ENCODE measurements around the gene MAPK7.
A peak's percentile ranks its signal among the peaks of the same experiment; 100 is the strongest.
"Not testable (repeated sequence)": the region's sequence is repeated elsewhere in the genome, so short reads cannot be mapped to it uniquely, and the experiment has no call there.

The MAPK7 gene

GRCh38 chr17:19343671-19344151 lies 34.6 kb upstream of the MAPK7 start:
- DNase-seq = no peak

- no peak for DNase-seq
These were observed 33.8 kb upstream of the MAPK7 start for GRCh38 chr17:19344311-19345066.

GRCh38 chr17:19345067-19345460 lies 33.2 kb upstream of the MAPK7 start:
- DNase-seq = no peak

GRCh38 chr17:19345486-19346350 lies 32.6 kb upstream of the MAPK7 start:
- no peak for DNase-seq

GRCh38 chr17:19346351-19347255 lies 31.7 kb upstream of the MAPK7 start:
- DNase-seq = peak; percentile 50

GRCh38 chr17:19347323-19348080 lies 30.8 kb upstream of the MAPK7 start:
- DNase-seq = no peak

- DNase-seq = no peak
These were observed 30.1 kb upstream of the MAPK7 start for GRCh38 chr17:19348081-19348650.

- no peak for DNase-seq
These were observed 29.5 kb upstream of the MAPK7 start for GRCh38 chr17:19348806-19349205.

- DNase-seq = not testable (repeated sequence)
These were observed 24.9 kb upstream of the MAPK7 start for GRCh38 chr17:19353401-19353800.

- DNase-seq = no peak
These were observed 23.6 kb upstream of the MAPK7 start for GRCh38 chr17:19354748-19355147.

GRCh38 chr17:19357351-19357750 lies 20.9 kb upstream of the MAPK7 start:
- DNase-seq = no peak

GRCh38 chr17:19357761-19358160 lies 20.5 kb upstream of the MAPK7 start:
- no peak for DNase-seq

- DNase-seq = no peak
These were observed 19.1 kb upstream of the MAPK7 start for GRCh38 chr17:19359151-19359550.

GRCh38 chr17:19359856-19360255 lies 18.4 kb upstream of the MAPK7 start:
- no peak for DNase-seq

GRCh38 chr17:19360772-19361171 lies 17.5 kb upstream of the MAPK7 start:
- DNase-seq = no peak

GRCh38 chr17:19361326-19361725 lies 17.0 kb upstream of the MAPK7 start:
- DNase-seq = no peak

- no peak for DNase-seq
These were observed 16.4 kb upstream of the MAPK7 start for GRCh38 chr17:19361944-19362276.

- DNase-seq = peak; percentile 90
These were observed 15.8 kb upstream of the MAPK7 start, which contains the start of gene B9D1 for GRCh38 chr17:19362277-19363113. TSS of gene B9D1 (minus strand) at chr17:19362723. CDS start at chr17:19362569, 154 bp downstream.

- DNase-seq = no peak
These were observed 15.2 kb upstream of the MAPK7 start for GRCh38 chr17:19363114-19363438.

- no peak for DNase-seq
These were observed 14.8 kb upstream of the MAPK7 start for GRCh38 chr17:19363460-19364035.
